Glutamatergic neuron (in vitro differentiated cells): ENCODE data around the gene CMTM8. TPM values are rescaled to one million over a fixed set of nuclear protein-coding genes. Genes with fewer than 3 reads are reported as not detected.

ENCODE experiments used
- DNase-seq: peaks from one replicate; pipeline ENCODE4 v3.0.0; 2022
- H3K27ac Mint-ChIP-seq: one replicate; pipeline ENCODE4 v1.8.0; 2020; ENCODE audit warnings: mild to moderate bottlenecking, mixed read lengths, inconsistent platforms; ENCODE audit not compliant: unreplicated experiment
- H3K27me3 Mint-ChIP-seq: one replicate; pipeline ENCODE4 v1.8.0; 2020; ENCODE audit warnings: mild to moderate bottlenecking, moderate library complexity, mixed read lengths, inconsistent platforms; ENCODE audit not compliant: unreplicated experiment
- H3K36me3 Mint-ChIP-seq: one replicate; pipeline ENCODE4 v1.8.0; 2020; ENCODE audit warnings: mild to moderate bottlenecking, mixed read lengths, inconsistent platforms; ENCODE audit not compliant: unreplicated experiment
- H3K4me1 Mint-ChIP-seq: one replicate; pipeline ENCODE4 v1.8.0; 2020; ENCODE audit warnings: mild to moderate bottlenecking, low read depth, mixed read lengths, inconsistent platforms; ENCODE audit not compliant: unreplicated experiment
- H3K4me3 Mint-ChIP-seq: one replicate; pipeline ENCODE4 v1.8.0; 2020; ENCODE audit warnings: mild to moderate bottlenecking, mixed read lengths, inconsistent platforms; ENCODE audit not compliant: unreplicated experiment
- H3K9me3 Mint-ChIP-seq: one replicate; pipeline ENCODE4 v1.8.0; 2020; ENCODE audit warnings: mild to moderate bottlenecking, moderate library complexity, mixed read lengths, inconsistent platforms; ENCODE audit not compliant: unreplicated experiment
- CTCF ChIP-seq: fragments of 200-600 bp; sonication (generic); IDR thresholded peaks from one replicate; pipeline ENCODE4 v1.5.0; 2021; ENCODE audit not compliant: partially characterized antibody, unreplicated experiment
- total RNA-seq: library from RNA; stranded (reverse); fragmentation: NEBNext Ultra II Directional; extraction: Animal tissue kit (Norgen Biotek cat#: 25700); gene quantifications from one replicate; pipeline ENCODE4 v1.2.1, GENCODE V29; 2021; ENCODE audit not compliant: unreplicated experiment

Gene CMTM8
- total RNA-seq, 1 donor from 2014 or later = not detected

- Mint-ChIP-seq H3K4me3 (no peak overlapping the region), H3K27me3 (no peaks in the 10 kb centered on the region), H3K36me3 (no peaks in the 10 kb centered on the region), H3K9me3 (no peaks in the 10 kb centered on the region), H3K27ac (peak overlapping the region; percentile 54), H3K4me1 (peaks cover 5% of the 10 kb centered on the region)
- TF ChIP-seq CTCF = peak; percentile 89
- peak; percentile 69 for DNase-seq
Measured at GRCh38 chr3:32296251-32297204, 58.0 kb downstream of the CMTM8 start.

GRCh38 chr3:32297366-32297765 lies 58.9 kb downstream of the CMTM8 start:
- no peak for TF ChIP-seq CTCF
- no peak for DNase-seq
- H3K36me3 Mint-ChIP-seq = no peaks in the 10 kb centered on the region
- peaks cover 1% of the 10 kb centered on the region for H3K27me3 Mint-ChIP-seq
- peak overlapping the region; percentile 76 for H3K27ac Mint-ChIP-seq
- no peaks in the 10 kb centered on the region for H3K9me3 Mint-ChIP-seq
- peaks cover 5% of the 10 kb centered on the region for H3K4me1 Mint-ChIP-seq
- H3K4me3 Mint-ChIP-seq = no peak overlapping the region

- H3K27me3 Mint-ChIP-seq = peaks cover 2% of the 10 kb centered on the region
- H3K4me3 Mint-ChIP-seq = no peak overlapping the region
- no peak for DNase-seq
- H3K36me3 Mint-ChIP-seq = no peaks in the 10 kb centered on the region
- no peaks in the 10 kb centered on the region for H3K9me3 Mint-ChIP-seq
- no peak overlapping the region for H3K27ac Mint-ChIP-seq
- peaks cover 5% of the 10 kb centered on the region for H3K4me1 Mint-ChIP-seq
- no peak for TF ChIP-seq CTCF
Measured at GRCh38 chr3:32301426-32301825, 62.9 kb downstream of the CMTM8 start.

- H3K4me3 Mint-ChIP-seq = no peak overlapping the region
- DNase-seq = no peak
- no peak overlapping the region for H3K27ac Mint-ChIP-seq
- TF ChIP-seq CTCF = no peak
- no peaks in the 10 kb centered on the region for H3K4me1 Mint-ChIP-seq
- H3K27me3 Mint-ChIP-seq = peaks cover 2% of the 10 kb centered on the region
- H3K36me3 Mint-ChIP-seq = peaks cover 4% of the 10 kb centered on the region
- no peaks in the 10 kb centered on the region for H3K9me3 Mint-ChIP-seq
Measured at GRCh38 chr3:32302601-32303398, 64.3 kb downstream of the CMTM8 start.
